Pons (tissue), 1 donor: Measurements from ENCODE around the gene FBXL7.

ENCODE experiments used
- DNase-seq: peaks from one replicate; pipeline ENCODE4 v3.0.0-alpha.2; 2016; ENCODE audit warnings: low spot score

FBXL7 gene

DNA sequence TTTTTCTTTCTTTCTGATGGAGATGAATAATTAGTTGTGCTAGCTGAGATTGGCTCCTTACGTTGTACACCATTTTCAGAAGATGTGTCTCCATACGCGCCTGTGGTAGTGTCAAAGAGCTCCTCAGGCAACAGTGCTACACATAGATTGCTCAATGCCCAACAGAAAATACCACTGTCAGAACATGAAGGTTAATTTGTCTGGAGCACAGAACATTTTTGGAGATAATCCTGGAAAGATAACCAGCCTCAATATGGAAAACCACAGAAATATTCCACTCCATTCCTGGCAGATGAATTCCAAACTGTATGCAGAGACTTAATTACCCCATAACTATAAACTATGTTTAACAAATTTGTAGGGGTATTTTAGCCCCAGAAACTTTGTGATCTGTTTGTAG is 446.0 kb downstream of the FBXL7 start:
- no peak for DNase-seq

DNA sequence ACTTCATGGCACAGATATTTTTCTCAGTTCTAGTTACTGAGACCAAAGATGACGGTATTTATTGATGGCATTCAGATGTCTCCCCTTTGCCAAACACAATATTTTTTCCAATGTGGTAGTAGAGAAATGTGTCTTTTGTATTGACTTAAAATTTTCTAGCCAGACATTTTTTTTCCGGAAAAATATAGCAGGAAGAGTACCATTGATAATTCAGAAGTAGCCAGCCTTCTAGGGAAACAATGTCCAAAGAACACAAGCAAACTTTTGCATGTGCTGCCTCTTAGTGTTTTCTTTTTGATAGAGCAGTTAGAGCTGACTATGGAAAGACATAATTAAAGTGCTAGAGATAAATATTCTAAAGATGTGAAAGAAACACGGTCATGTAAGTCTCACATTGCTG is 448.2 kb downstream of the FBXL7 start:
- peak; percentile 12 for DNase-seq

DNA sequence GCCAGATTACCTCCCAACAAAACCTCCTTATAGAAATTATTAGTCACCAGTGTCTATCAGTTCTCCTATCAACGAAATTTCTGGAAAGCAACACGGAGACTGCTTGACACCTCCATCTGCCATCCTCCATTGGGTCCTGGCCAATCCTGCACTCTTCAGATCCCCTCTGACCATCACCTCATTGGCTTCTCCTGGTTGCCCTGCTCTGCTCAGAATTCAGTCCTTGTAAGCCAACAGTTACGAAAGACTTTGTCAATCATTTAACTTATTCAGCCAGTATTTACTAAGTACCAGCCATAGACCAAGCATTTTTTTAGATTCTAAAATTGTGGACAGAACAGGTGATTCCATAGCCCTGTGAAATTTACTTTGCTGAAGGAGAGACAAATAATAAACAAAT is 451.1 kb downstream of the FBXL7 start:
- DNase-seq: no peak

DNA sequence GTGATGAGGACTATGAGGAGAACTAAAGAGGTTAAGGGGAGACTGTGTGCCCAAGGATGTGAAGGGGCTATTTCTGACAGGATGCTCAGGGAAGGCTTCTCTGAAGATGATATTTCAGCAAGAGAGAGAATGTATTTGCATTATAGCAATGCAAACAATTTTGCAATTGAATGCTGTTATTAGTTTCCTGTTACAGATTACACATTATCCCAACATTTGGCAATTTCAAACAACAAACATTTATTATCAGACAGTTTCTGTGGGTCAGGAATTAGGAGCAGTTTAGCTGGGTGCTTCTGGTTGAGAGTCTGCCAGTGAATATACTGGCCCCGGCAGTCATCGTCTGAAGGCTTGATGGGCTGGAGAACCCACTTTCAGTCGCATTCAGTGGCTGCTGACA is 451.6 kb downstream of the FBXL7 start:
- DNase-seq: no peak

DNA sequence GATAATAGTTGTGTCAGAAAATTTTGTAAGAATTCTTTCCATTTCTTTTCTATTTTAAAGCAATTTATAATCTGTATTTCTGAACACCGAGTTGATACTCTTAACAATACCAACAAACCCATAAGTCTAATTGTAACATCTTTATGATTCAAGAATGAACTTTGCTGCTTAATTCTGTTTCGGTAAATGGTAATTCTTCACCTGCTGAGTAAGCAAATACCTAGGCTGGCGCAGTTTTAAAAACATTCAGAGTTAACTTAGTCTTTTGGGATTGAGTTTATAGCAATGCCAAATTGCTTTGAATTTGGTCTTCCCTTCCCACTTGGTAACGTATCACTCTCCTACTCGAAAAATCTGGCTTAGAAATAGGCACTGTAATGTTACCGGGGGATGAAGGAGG is 456.6 kb downstream of the FBXL7 start:
- no peak for DNase-seq

DNA sequence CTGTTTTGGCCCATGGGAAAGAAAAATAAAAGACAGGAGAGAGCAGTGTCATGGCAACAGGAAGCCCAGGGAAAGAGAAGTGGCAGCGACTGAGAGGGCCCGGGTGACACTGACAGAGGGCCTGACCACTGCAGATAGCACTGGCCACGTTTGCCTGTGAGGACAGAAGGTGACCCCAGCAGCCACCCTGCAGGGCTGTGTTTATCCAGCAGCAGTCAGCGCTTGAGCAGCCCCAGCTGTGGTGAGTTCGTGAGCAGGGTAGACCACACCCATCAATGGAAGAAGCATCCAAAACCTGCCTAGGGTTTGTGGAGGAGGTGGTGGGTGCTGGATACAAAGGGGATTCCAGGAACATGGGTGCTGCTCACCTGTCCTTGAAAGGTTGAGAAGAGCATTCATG is 457.1 kb downstream of the FBXL7 start:
- no peak for DNase-seq

DNA sequence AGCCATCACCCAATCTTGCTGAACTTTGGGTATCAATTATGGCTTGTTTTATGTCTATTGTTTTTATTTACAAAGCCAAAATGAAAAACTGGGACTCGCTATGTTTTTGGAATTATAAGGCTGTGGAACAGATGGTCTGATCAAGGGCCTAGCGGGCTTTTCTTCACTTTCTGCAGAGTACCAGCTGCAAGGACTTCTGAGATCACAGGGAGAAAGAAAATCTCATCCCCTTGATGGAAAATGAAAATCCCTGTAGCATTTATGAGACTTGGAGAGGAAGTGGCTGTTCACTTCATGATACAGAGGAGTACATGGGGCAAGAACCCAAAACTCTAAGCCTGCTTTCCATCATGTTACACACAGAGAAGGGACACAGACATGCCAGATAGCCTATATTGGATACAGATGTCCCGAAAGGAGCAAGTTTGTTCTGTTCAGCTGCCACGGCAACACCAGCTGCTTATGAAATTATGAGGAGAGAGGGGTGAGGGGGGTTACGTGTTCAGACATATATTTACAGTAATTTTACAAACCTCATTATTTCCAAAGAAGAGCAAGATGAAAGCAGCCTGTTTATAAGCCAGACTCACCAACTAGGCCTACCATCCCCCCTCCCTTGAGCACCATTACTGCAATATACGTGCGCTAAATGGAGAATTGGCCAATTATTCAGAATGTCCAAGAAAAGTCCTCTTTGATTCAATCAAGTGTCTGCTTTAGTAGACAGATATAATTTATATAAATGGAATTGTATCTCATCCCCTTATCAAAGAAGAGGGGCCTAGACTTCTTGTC is 459.6 kb downstream of the FBXL7 start:
- peak; percentile 14 for DNase-seq

DNA sequence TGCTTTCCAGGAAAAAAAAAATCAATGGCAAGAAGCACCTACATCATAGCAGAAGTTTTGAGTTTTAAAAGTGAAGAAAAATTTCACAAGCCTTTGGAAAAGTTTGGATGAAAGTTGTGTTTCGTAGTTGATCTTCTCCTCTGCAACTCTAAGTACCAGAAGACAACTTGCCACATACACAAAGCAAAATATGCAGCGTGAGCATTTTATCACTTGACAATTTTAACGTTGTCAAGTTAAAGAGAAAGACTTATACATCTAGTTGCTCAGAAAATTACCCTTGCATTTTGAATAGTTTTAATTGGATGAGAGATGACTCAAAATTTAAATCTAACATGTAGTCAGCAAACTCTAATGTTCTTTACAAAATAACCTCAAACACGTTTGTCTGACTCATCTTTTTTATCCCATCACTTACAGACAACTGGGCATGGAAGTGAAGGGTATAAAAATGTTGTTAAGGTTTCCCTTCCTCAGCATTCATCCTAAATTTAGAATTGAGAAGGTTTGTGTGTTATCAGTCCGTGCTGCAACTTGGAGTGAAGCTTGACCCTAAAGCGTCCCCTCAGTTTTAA is 466.2 kb downstream of the FBXL7 start:
- no peak for DNase-seq

DNA sequence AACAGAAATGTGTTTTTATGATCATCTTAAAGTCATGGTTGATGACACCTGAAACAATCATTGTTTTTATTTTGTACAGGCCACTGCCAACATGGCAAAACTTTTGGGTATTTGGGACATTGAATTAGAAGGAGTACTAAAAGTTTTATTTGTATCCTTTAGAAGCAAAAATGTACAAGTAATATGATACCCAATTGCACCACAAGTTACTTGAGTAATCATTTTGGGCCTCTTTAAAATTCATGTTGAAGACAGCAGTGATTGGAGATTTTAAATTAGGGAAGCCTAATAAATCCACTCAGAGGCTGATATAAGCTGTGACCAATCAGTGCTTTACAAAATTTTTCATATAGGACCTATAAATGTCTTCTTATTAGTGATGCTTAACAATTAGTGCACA is 466.7 kb downstream of the FBXL7 start:
- no peak for DNase-seq

DNA sequence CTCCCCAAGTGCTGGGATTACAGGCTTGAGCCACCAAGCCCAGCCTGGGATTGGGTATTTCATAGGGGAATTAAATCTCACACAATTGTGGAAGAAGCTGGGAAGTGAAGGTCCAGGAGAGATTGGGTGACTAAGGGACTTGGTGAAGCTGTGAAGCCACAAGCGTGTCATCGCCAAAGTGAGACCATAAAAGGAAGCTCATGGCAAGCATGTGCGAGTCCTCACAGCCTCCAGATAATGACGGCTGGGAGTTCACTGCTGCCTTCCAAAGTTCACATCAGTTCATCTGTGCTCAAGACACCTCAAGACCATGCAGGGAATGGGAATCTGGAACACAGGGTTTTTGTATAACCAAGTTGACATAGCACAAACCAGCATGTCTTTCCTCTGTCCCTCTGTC is 469.0 kb downstream of the FBXL7 start:
- no peak for DNase-seq

DNA sequence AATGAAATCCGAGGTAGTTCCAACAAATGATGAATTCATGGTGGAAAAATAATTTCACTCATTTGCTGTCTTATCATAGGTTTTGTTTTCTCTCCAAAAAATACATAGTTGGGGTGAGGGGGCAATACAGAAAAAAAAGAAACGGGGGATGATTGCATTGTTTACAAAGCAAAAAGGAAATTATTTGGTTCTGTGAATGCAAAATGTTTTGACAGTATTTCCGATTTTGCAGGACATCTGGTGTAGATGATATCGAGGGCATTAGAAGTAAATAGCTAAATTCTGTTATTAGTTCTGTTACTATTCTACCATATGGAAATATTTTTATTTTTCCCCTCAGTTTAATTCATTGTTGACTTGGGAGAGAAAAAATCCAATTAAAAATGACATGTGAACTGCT is 477.9 kb downstream of the FBXL7 start:
- no peak for DNase-seq

DNA sequence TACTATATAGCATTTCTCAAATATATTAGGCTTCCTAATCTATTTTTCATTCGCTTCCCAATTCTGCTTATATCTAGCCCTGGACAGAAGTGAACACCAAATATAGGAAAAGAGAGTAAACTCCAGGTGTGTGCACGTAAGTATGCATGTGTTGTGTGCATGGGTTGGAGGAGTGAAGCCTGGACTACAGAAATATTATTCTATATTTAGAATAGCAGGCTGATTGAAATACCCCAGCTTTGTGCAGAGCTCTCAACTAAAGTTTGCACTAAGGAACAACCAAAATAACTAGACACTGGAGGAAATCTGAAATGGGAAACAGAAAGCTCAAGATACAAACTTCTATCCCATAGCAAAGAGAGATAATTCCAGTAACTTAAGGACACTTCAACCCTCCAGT is 480.9 kb downstream of the FBXL7 start:
- DNase-seq: no peak

DNA sequence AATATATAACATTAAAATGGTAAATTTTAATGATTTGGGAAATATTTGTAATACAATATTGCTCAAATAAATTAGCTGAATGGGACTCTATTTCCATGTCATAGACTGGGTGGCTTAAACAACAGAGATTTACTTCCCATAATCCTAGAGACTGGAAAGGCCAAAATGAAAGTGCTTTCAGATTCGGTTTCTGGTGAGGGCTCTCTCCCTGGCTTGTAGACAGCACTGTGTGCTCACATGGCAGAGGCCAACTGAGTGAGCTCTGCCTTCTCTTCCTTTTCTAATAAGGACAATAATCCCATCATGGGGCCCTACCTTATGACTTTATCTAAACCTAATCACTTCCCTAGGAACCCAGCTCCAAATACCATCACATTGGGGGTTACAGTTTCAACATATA is 483.4 kb downstream of the FBXL7 start:
- no peak for DNase-seq
